Activated T-helper 1 cell treated with Interleukin-2 at 50 U/mL for 16 hours (primary cell): ENCODE data around the gene IL17REL.

Source experiments
- DNase-seq: peaks from one replicate; pipeline ENCODE4 v3.0.0-alpha.2; 2020; ENCODE audit warnings: low read depth

The IL17REL gene

GRCh38 chr22:49966774-49967705, 45.5 kb downstream of the IL17REL start:
- no peak for DNase-seq

DNA sequence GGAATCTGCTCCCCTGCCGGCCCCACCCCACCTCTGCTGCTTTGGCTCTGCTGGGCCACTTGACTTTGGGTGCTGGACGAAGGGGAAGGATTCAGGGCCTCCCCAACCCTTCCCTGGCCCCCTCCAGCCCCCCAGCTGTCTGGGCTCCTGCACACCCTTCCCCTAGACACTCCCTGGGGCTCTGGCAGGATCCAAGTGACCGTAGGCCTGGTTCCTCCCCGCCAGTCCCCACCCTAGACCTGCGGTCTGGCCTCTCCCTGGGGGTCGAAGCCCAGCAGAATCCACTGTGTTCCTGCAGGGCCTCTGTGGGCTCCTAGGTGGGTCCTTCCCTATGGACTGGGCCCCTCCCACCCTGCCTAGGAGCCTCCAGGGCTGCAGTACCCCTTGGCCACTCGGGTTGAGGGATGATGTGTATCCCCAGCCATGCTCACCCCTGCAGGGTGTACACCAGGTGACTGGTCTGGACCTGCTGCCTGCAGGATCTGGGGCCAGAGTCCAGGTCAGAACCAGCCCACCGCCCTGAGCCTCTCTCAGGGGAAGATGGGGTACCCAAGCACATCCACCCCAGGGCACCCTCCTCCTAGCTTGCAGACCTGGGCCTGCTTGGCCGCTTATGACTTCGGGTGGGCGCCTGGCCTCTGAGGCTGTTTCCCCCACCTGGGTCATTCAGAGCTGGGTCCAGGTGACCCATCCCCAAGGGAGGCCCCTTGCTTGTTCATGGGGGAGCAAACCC, 46.4 kb downstream of the IL17REL start:
- DNase-seq = no peak

- no peak for DNase-seq
Measured at GRCh38 chr22:49965091-49966040, 47.2 kb downstream of the IL17REL start.

DNA sequence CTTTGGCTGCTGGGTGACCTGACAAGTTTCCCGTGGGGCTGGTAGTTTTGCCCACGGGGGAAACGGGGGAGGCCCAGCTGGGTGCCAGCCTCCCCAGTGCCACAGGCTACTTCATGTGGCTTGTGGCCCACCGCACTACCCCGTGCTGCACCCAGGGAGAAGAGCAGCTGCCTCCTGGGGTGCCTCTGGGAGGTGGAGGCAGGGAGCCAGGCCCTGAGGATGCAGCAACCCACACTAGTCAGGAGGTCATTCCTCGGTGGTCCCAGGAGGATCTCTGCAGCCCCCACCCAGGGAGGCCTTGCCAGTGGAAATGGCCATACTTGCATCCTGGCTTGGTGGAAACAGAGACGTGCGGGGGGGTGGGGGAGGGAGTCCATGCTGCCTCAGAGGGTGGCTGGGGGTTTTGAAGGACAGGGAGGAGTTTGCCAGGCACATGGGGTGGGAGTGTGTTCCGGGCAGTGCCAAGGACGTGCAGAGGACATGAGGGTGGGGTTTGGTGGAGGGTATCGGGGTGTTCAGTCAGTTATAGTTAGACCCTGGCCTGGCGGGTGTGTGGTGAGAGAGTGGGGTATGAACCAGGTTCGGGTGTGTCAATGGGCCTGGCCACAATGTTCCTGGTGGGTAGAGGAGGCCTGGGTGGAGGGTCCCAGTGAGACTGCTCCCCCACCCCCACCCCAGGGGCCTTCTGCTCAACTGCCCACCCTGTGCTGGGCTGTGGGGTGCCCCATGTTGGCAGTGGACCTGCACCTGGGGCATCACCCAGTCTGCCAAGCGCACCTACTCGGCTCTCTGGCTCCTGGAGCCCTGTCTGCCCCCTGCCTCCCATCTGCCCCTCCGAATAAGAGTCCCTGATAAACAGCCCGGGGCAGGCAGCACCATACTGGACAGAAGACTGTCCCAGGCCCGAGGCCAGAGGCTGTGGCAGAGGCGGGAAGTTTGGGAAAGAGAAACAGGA, 48.2 kb downstream of the IL17REL start:
- DNase-seq = no peak

DNA sequence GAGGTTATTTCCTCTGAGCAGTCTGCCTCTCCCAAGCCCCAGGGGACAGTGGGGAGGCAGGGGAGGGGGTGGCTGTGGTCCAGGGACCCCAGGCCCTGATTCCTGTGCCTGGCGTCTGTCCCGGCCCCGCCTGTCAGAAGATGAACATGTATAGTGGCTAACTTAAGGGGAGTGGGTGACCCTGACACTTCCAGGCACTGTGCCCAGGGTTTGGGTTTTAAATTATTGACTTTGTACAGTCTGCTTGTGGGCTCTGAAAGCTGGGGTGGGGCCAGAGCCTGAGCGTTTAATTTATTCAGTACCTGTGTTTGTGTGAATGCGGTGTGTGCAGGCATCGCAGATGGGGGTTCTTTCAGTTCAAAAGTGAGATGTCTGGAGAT, 48.9 kb downstream of the IL17REL start:
- no peak for DNase-seq

GRCh38 chr22:49962751-49963646, 49.6 kb downstream of the IL17REL start:
- no peak for DNase-seq

DNA sequence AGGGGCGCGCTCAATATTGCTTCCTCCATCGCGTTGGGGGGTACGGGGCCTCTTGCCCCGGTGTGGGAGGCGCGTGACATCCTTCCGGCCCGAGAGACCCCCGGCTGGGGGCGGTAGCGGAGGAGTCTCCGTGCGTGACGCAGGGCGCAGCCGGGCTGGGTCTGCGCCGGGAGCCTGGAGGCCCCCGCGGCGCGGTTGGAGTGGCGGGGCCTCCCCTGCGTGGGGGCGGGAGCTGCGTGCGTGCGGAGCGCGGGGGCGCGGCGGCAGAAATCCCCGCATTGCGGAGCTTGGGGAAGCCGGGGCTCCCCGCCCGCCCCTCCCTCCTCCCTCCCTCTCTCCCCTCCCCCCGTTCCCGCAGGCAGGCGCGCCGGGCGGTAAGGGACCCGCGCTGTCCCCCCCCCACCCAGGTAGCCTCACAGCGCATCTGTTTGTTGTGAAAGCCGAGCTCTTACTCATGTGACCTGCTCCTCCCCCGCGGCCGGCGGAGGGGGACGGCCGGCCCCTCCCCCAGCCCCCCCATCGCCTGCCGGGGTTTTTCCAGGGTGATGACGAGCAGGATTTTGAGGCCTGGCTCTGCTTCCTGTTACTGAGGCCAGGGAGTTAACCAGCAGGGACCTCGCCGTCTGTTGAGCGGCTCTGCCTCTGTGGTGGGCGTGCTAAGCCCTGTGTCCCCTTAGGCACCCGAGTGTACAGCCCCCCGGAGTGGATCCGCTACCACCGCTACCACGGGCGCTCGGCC, 50.4 kb downstream of the IL17REL start:
- DNase-seq = peak; percentile 66

DNA sequence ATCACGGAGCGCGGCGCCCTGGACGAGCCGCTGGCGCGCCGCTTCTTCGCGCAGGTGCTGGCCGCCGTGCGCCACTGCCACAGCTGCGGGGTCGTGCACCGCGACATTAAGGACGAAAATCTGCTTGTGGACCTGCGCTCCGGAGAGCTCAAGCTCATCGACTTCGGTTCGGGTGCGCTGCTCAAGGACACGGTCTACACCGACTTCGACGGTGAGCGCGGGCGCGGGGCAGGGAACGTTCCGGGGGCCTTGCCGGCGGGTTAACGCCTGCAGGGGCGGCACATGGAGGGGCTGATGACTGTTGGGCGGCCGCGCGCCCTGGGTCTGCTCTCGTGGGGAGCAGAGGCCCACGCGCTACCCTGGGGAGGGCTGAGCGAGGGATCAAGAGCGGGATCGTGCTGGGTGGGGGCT, 51.0 kb downstream of the IL17REL start:
- DNase-seq = no peak

DNA sequence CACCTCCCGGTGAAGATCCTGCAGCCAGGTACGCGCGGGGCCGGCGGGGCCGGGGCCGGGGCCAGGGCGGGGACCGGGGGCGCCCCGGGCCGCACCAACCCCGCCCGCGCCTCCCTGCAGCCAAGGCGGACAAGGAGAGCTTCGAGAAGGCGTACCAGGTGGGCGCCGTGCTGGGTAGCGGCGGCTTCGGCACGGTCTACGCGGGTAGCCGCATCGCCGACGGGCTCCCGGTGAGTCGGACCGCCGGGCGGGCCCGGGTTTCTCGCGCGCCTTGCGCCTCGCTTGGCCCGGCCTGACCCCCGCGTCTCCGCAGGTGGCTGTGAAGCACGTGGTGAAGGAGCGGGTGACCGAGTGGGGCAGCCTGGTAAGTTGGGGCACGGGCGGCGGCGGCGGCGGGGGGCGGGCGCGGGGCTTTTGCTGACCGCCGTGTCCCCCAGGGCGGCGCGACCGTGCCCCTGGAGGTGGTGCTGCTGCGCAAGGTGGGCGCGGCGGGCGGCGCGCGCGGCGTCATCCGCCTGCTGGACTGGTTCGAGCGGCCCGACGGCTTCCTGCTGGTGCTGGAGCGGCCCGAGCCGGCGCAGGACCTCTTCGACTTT, 51.5 kb downstream of the IL17REL start:
- DNase-seq = no peak

DNA sequence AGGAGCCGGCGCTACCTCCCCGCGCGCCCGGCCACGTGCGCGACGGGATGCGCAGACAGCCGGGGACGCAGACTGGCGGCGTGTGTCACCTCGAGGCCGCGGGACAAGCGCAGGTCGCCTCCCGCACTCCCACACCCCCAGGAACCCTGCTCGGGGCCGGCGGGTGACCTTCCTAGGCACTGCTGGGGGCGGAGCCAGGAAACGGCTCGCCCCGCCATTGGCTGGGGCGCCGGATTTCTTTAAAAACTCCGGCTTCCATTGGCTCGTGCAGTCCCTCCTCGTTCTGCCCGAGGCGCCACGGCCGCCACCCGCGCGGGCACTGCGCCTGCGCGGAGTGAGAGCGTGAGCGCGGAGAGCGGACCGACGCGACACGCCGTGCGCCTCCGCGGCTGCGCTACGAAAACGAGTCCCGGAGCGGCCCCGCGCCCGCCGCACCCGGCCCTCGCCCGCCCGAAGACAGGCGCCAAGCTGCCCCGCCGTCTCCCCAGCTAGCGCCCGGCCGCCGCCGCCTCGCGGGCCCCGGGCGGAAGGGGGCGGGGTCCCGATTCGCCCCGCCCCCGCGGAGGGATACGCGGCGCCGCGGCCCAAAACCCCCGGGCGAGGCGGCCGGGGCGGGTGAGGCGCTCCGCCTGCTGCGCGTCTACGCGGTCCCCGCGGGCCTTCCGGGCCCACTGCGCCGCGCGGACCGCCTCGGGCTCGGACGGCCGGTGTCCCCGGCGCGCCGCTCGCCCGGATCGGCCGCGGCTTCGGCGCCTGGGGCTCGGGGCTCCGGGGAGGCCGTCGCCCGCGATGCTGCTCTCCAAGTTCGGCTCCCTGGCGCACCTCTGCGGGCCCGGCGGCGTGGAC, 52.2 kb downstream of the IL17REL start, which contains the start of gene PIM3:
Gene PIM3, plus strand, starts transcription at position 614 of the 846 bp plus-strand sequence. Its CDS starts 176 bp downstream, at position 790.
- peak; percentile 86 for DNase-seq

- DNase-seq = no peak
Measured at GRCh38 chr22:49959782-49960158, 52.8 kb downstream of the IL17REL start.

- DNase-seq = no peak
Measured at GRCh38 chr22:49958931-49959781, 53.4 kb downstream of the IL17REL start.

GRCh38 chr22:49958366-49958921, 54.1 kb downstream of the IL17REL start:
- no peak for DNase-seq

GRCh38 chr22:49957826-49958365, 54.7 kb downstream of the IL17REL start:
- DNase-seq = no peak

GRCh38 chr22:49956914-49957825, 55.4 kb downstream of the IL17REL start:
- DNase-seq = no peak
